GM21390 (cell line): ENCODE results near the gene CFAP107.
"Not testable (repeated sequence)": the region's sequence is repeated elsewhere in the genome, so short reads cannot be mapped to it uniquely, and the experiment has no call there.

Experiments used
- ATAC-seq: cut with Tn5 transposase; IDR thresholded peaks from one replicate; pipeline ENCODE4 v1.9.1; 2021; ENCODE audit not compliant: unreplicated experiment

The CFAP107 gene, protein sequence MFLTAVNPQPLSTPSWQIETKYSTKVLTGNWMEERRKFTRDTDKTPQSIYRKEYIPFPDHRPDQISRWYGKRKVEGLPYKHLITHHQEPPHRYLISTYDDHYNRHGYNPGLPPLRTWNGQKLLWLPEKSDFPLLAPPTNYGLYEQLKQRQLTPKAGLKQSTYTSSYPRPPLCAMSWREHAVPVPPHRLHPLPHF

DNA sequence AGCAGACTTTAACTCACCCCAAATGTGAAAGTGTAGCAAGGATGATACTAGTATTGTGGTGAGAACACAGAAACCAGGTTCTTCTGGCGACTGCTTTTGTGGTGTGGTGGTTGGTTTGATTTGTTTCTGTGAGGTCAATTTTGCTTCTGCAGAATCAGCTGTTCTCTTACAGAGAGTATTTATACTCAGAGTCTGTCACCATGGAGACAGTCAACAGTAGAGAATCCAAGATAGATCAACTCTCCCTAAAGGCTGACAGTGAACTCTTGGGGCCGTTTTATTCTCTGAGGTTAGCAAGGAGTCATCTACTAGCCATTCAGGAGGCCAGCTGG lies at the start of gene CFAP107:
TSS of gene CFAP107 (plus strand) at position 209 of the 332 bp plus-strand sequence. CDS start 231 bp downstream, outside the sequence.
- peak; percentile 48 for ATAC-seq

DNA sequence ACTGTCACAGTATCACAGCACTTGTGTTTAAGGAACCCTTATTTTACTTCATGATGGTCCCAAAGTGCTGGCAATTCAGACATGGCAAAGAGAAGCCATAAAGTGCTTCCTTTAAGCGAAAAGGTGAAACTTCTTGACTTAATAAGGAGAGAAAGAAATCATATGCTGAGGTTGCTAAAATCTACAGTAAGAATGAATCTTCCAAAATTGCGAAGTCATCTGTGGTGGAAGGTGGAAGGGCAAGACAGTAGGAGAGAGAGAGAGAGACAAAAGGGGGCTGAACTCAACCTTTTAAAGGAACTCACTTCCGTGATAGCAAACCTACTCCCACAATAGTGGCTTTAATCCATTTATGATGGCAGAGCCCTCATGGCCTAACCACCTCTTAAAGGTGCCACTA lies 49.3 kb upstream of the CFAP107 start:
- ATAC-seq, result no peak

DNA sequence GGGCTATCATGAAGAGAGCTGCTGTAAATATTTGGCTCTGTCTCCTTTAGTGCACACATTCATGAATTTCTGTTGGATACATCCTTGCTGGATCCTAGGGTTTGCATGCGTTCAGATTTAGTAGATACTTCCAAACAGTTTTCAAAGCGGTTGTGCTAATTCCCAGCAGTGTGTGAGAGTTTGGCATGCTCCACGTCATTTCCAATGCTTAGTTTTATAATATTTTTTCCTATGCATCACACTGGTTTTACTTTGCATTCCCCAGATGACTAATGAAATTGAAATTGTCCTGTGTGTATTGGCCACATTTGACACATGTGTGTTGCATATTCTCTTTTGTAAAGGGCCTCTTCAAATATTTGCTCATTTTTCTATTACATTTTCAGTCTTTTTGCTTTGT lies 48.6 kb upstream of the CFAP107 start:
- no peak for ATAC-seq

DNA sequence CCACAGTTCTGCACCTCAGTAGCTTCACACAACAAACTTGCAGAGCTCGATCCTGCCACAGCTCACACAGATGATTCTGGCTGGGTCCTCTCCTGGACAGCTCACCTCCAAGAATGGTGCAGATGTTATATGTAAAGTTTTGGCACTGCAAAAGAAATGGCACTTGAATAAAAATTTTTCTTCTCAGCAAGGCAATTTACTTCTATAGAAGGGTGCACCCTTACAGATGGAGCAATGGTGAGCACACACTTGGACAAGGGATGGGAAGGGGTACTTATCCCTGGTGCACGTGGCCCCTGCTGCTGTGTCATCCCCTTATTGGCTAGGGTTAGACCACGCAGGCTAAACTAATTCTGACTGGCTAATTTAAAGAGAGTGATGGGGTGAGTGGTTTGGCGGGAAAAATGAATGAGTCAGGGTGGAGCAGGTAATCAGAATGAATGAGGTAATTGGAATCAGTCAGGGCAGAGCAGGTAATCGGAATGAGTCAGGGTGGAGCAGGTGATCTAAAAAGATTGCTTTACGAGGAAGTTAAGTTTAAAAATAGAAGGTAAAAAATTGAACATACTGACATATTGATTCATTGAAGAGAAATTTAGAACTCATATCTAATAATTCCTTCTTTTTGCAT lies 42.1 kb upstream of the CFAP107 start:
- ATAC-seq, result no peak

DNA sequence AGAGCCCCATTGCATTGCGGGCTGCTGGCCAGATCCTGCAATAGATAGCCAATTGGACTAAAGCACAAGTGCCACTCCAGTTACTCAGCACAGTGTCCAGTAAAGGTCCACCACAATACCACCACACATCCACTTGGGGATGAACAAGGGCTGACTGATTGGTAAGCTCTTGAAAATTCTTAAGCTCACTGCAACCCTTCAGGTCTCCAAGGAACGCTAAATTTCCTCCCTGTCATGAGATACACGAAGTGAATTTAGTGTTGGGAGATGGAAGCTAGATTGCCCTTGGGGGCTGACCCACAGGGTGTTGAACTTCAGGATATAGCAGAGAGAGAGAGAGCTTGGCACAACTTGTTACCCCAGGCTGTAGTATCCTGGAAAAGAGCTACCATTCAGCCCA lies 39.9 kb upstream of the CFAP107 start:
- ATAC-seq, result no peak

DNA sequence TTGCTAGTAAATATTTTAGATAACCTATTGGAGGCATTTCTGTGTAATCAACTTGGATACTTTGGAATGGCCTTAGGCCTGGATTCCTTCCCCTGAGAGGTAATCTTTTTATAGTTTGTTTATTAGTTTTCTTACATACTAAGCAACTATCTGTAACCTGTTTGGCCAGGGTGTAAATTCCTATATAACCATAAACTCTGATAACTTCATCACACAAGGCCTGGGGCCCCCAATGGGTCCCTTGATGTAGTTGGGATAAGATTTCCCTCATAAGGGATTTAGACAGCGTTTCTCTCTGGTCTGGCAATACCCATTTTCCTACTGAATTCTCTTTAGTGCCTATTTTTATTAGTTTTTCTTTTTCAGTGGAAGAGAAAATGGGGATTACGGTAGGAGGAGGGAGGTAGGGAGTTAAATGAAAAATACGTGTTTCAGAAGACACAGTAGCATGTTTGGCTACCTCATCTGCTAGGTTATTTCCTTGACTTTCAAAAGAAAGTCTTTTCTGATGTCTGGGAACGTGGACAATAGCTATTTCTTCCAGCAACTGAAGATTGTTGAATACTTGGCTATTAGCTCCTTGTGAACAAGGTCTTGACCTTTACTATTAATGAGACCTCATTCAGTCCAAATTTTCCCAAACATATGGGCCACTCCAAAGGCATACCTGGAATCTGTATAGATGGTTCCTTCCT lies 37.5 kb upstream of the CFAP107 start:
- ATAC-seq, result no peak

DNA sequence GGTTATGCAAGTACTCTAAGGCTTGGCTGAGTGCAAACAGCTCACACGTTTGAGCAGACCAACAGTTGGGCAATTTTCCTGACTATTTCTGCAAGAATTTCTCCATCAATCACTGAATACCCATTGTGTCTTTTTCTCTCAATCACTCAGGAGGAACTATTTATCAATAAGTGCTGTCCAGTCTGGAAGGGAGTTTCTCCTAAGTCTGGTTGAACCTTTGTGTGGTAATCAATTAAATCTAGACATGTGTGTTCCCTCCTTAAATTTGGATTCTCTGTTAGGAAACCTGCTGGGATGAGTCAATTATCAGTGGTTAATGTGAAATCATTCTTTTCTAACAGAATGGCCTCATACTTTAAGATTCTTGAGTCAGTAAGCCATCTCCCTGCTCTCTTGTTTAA lies 36.9 kb upstream of the CFAP107 start:
- no peak for ATAC-seq

DNA sequence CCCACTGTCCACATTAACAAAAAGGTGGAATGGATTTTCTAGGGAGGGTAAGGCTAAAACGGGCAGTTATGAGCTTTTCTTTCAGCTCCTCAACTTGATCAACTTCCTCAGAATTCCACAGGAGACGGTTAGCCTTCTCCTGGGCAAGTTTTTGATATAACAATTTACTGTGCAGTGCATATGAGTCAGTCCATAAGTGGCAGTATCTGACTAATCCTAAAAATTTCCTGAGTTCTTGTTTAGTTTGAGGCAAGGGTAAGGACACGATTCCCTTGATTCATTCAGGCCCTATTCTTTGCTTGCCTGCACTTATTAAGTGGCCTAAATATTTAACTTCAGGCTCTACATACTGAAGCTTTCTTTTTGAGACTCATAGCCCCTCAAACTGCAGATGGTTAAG lies 36.3 kb upstream of the CFAP107 start:
- no peak for ATAC-seq

DNA sequence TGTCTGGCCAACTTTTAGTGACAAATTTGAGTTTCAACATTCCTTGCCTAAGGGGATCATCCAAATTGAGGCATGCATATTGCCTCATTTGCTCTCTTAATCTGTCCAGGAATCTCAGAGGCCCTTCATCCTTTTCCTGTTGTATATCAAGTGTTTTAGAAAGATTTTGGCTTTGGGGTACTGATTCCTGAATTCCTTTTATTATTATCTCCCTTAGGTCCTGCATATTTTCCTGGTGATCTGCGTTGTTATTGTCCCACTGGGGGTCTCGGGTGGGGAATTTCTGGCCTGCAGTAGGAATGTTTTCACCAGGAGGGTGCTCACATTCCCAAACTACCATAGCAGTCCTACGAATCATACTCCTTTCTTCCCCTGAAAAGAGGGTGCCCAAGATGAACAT lies 34.5 kb upstream of the CFAP107 start:
- ATAC-seq, result no peak

DNA sequence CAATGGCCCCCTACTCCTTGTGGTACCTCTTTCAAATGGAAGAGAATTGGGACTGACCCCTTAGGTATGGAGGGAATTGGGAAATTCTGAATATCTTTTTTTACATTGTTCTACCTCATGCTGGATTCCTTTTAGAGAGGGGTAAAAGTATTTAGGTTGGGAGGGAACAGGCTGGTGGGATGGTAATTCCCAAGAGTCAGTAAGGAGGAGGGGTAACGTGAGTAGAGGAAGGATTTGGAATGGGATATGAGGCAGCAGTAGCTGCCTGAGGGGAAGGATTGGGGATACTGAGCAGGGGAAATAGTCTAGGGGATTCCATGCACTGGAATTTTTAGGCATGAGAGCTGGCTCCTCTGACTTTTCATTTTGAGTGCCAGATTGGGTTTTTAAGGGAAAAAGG lies 33.9 kb upstream of the CFAP107 start:
- no peak for ATAC-seq

DNA sequence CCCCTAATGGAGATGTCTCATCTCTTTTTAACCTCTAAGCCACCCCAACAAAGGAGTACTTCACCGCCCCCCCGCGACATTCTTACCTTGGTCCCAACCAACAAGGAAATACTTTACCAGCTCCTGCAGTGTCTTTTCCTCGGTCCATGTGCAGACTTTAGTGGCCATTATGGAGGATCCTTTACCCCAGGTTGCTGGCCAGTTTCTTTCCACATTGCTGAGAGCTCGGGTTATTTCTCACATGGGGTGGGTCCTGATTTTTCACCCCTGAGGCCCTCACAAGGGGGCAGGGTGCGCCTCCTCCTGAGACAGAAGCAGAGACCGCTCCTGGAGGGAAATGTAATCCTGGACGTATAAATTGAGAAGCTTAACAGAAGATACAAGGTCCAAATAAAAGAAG lies 33.1 kb upstream of the CFAP107 start:
- no peak for ATAC-seq

DNA sequence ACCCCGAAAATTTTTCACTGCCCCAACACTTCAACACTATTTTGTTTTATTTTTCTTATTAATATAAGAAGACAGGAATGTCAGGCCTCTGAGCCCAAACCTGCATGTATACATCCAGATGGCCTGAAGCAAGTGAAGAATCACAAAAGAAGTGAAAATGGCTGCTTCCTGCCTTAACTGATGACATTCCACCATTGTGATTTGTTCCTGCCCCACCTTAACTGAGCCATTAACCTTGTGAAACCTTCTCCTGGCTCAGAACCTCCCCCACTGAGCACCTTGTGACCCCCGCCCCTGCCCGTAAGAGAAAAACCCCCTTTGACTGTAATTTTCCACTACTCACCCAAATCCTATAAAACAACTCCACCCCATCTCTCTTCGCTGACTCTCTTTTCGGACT lies 32.3 kb upstream of the CFAP107 start:
- ATAC-seq, result not testable (repeated sequence)

DNA sequence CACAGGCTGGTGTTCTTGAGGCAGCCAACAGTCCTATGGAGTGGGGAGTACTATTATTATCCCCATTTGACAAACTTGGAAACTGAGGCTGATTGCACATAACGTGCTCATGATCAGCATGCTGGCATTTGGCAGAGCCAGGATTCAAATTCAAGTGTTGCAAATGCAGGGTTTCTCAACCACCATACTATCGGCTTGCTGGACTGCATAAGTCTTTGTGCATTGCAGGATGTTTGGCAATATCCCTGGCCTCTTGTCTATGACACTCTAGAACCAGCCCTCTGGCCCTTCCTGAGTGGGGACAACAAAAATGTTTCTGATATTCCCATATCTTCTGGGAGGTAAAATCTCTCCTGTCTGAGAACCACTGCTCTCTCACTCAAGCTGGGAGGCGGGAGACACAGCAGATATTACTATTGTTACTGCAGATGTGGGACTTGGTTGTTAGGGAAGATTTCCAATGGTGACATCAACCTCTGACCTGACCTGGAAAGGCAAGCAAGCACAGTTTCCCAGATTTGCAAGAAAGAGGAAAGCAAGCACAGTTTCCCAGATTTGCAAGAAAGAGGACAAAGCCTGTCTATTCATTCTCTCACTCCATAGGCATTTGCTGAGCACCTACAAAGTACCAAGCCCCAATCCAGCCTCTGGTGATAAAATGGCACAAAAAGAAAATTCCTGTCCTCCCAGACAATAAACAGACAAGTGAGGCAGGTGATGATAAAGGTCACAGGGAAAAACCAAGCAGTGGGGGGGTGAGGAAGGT lies 31.1 kb upstream of the CFAP107 start:
- ATAC-seq, result no peak

DNA sequence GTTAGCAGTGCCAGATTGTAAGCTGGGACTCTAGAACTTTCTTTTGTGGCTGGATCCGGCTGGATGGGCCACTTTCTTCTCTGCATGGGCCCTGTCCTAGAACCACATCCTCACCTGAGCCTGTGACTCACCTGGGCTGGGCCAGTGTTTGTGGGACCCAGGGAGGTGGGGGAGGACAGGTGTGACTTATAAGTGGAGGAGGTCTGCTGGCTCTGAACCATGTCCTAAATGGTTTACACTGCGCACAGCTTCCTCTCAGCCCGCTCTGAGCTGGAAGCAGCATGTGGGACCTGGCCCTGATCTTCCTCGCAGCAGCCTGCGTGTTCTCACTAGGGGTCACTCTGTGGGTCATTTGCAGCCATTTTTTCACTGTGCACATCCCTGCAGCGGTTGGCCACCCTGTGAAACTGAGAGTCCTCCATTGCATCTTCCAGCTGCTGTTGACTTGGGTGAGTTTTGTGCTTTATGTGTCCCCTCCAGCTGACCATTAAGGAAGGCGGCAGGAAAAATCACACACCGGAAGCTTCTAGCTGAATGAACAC lies 30.0 kb upstream of the CFAP107 start, which contains the start of gene AADACL3:
TSS of gene AADACL3 (plus strand) at position 215 of the 542 bp plus-strand sequence. CDS start at position 282, 67 bp downstream.
- no peak for ATAC-seq

DNA sequence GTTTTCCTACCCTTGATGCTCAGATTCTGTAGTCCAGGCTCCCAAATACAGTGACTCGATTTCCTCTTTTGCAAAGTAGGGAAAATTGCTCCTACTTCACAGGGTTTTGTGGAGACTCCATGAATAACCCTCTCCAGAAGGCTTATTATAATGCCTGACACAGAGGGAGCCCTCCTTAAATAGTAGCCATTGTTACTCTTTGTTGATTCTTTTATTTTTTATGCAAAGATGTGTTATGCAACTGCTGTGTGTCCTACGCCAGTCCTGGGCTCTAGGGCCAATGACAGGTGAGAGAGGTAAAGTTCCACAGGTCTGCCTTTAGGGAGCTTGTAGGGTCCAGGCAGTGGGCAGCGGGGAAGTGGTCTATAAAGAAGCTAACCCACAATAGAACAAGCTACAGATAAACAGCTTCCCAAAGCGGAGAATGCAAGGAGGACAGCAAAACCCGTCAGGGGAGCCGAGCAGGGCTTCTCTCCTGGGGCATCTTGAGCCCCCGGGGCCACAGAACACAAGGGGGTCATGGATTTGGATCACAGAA lies 28.6 kb upstream of the CFAP107 start:
- no peak for ATAC-seq

DNA sequence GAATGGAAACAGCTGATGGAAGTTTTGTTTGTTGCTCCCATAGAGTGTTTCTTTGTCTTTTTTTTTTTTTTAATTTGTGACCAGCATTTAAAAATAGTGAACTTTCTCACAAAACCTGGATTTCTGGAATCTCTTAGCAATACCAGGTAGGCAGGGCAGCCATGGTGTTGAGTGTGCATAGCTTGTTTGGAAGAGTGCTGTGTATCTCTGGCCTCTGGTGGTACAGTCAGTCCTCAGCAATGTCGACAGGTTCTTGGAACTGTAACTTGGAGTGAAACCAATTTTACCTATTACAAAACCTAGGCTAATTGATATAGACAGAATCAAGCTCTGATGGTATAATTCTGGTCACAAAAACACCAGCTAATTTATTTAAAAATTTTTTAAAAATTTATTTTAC lies 23.4 kb upstream of the CFAP107 start:
- no peak for ATAC-seq

DNA sequence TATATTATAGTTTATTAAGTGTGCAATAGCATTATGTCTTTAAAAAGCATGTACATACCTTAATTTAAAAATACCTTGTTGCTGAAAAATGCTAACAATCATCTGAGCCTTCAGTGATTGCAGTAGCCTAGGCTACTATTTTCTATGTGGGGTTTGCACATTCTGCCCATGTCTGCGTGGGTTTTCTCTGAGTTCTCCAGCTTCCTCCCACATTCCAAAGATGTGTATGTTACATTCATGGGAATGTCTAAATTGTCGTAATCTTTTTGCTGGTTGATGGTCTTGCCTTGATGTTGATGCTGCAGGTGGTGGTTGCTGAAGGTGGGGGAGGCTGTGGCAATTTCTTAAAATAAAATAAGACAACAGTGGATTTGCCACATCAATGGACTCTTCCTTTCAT lies 17.6 kb upstream of the CFAP107 start:
- ATAC-seq, result no peak

DNA sequence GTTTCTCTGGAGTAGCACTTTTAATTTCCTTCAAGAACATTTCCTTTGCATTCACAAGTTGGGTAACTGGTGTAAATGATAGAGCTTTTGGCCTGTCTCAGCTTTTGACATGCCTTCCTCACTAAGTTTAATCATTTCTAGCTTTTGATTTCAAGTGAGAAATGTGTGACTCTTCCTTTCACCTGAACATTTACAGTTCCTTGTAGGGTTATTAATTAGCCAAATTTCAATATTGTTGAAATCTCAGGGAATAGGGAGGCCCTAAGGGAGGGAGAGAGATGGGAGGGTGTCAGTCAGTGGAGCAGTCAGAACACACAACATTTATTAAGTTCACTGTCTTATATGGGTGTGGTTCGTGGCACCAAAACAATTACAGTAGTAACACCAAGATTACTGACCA lies 15.8 kb upstream of the CFAP107 start:
- ATAC-seq, result no peak

DNA sequence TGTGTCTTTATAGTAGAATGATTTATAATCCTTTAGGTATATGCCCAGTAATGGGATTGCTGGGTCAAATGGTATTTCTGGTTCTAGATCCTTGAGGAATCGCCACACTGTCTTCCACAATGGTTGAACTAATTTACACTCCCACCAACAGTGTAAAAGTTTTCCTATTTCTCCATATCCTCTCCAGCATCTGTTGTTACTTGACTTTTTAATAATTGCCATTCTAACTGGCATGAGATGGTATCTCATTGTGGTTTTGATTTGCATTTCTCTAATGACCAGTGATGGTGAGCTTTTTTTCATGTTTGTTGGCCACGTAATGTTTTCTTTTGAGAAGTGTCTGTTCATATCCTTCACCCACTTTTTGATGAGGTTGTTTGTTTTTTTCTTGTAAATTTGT lies 14.9 kb upstream of the CFAP107 start:
- not testable (repeated sequence) for ATAC-seq

DNA sequence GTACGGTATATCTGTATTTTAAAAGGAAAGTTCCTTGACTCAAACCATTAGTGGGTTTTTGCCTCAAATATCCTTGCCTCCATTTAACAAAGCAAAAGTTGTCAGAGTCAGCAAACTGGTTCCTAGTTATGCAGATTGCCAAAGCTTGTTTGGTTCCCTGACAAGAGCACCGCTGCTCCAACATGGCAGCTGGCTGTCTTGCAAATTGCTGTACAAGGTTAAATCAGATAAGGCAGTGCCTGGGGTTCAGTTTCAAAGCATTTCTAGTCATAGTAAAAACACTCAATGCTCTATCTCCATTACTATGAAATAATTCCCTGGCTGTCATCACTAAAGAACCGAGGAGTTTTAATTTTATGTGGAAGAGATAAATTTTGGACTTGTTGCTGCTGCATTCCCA lies 11.3 kb upstream of the CFAP107 start:
- no peak for ATAC-seq

DNA sequence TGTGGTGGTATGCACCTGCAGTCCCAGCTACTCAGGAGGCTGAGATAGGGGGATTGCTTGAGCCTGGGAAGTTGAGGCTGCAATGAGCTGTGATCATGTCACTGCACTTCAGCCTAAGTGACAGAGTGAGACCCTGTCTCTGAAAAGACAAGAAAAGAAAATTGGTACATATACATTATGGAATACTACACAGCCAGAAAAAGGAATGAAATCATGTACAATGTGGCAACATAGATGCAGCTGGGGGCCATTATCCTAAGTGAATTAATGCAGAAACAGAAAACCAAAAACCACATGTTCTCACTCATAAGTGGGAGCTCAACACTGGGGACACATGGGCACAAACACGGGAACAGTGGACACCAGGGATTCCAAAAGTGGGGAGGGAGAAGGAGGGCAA lies 7.1 kb upstream of the CFAP107 start:
- no peak for ATAC-seq
